Subcutaneous adipose tissue (tissue), 4 donors: ENCODE data around the gene DDC. TPM values are rescaled to one million over a fixed set of nuclear protein-coding genes. Genes with fewer than 3 reads are reported as not detected.

Experiments
- CTCF ChIP-seq: fragments of 450-650 bp; IDR thresholded peaks from one replicate; pipeline ENCODE4 v1.5.1; 2016; ENCODE audit warnings: low read depth, mild to moderate bottlenecking, control low read depth, antibody characterized with exemption, moderate library complexity
- total RNA-seq, 4 donors: library from RNA; depleted of rRNA; stranded (reverse); fragments of >200 nt; gene quantifications; one replicate each; pipeline ENCODE4 v1.1.0, GENCODE V29; 2016

The DDC gene
- total RNA-seq, 4 donors from 2014 or later: not detected

- no peak for TF ChIP-seq CTCF
Measured at GRCh38 chr7:50470250-50471163, 94.7 kb downstream of the DDC start.

GRCh38 chr7:50469181-50469580 is 96.0 kb downstream of the DDC start:
- TF ChIP-seq CTCF: no peak

GRCh38 chr7:50467817-50468610 is 97.2 kb downstream of the DDC start:
- no peak for TF ChIP-seq CTCF

DNA sequence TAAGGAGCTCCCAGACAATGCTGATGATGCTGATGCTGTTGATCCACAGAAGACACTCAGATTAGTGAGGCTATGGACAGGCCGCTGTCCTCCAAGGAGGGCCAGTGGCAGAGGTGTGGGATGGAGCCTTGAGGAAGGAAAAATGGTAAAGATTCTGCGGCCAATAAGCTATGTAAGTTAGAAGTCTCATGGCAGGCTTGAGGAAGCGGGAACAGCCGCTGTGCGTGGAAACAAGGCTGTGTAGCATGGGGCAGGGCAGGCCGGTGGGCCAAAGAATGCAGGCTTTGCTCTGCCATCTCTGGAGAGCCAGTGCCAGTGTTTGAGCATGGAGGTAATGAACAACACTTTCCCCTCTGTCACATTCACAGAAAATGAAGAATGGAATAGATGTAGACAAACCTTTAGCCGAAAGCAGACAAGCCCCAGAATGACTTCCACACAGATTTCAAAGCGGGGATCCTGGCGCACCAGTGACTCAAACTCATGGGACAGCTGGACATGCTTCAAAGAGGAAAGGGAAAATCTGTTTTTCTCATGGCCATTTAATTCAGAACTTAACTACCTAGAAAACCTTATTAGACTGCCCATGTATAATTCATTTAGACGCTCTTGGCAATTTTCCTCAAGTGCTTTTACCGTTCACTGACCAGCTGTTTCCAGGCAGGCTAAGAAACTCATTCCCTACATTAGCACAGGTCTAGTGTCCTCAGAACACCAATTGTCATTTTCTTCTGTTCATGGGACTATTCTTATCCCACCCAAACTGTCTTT is 98.2 kb downstream of the DDC start:
- TF ChIP-seq CTCF: no peak

DNA sequence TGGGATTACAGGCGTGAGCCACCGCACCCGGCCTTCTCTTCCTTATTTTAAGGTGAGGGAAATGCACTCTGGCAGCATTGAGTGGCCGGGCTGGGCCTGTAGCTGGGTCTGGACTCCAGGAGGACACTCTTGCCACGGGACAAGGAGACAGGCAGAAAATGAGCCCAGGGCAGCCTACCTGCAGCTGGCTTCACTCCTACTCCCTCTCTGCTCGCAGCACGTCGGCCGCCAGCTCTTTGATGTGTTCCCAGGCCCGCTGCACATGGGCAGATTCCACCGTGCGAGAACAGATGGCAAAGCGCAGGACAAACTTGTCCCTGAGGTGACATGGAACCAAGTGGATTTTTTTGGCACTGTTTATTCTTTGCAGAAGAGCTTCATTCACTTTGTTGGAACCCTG is 102.2 kb downstream of the DDC start:
- TF ChIP-seq CTCF: no peak

DNA sequence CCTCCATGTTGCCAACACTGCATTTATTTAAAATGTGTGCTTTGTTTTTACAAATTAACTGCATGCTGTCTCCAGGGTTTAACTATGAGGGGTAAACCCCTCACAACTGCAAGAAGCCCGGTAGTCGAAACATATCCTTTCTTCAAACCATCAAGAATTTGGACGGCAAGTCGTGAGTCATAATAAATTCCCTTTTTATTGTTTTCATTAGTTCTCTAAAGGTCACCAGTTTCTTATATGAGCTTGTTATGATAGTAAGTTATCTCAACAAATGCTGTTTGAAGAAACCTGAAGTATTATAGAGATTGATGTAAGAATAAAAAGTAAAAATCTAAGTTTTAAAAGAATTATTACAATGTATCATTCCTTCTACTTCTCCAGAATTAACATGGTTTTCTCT is 102.8 kb downstream of the DDC start:
- TF ChIP-seq CTCF: no peak
